ENCODE results near the gene ZC3HAV1.
"Not testable (repeated sequence)": the region's sequence is repeated elsewhere in the genome, so short reads cannot be mapped to it uniquely, and the experiment has no call there.

ZC3HAV1 gene

GRCh38 chr7:139099172-139099947 is 10.2 kb downstream of the ZC3HAV1 start:
- Histone ChIP-seq H3K27ac (peak overlapping the region; percentile 36), H3K4me3 (ENCODE audit: low read depth in 1 of 2, low read length in 1 of 2) (no peak overlapping the region), H3K36me3 (peaks cover 15% of the 10 kb centered on the region), H3K9me3 (no peaks in the 10 kb centered on the region), H3K27me3 (no peaks in the 10 kb centered on the region), H3K4me1 (ENCODE audit: control insufficient read depth in 1 of 2, insufficient read depth in 1 of 2, low read depth in 1 of 2, low read length in 1 of 2) (peaks cover 32 to 36% of the 10 kb centered on the region in 2 experiments)
- TF ChIP-seq CTCF (IDR thresholded peaks at IDR 0.05): no peak

- Histone ChIP-seq H3K4me1 (ENCODE audit: control insufficient read depth in 1 of 2, insufficient read depth in 1 of 2, low read depth in 1 of 2, low read length in 1 of 2) (peaks cover 16 to 19% of the 10 kb centered on the region in 2 experiments), H3K9me3 (no peaks in the 10 kb centered on the region), H3K27me3 (no peaks in the 10 kb centered on the region), H3K36me3 (peaks cover 22% of the 10 kb centered on the region), H3K4me3 (ENCODE audit: low read depth in 1 of 2, low read length in 1 of 2) (peak overlapping the region; percentile 2 to 34), H3K27ac (peak overlapping the region; percentile 81)
- TF ChIP-seq CTCF (IDR thresholded peaks at IDR 0.05): no peak
These were observed 14.3 kb downstream of the ZC3HAV1 start for GRCh38 chr7:139095194-139095659.

GRCh38 chr7:139094596-139094995 is 14.9 kb downstream of the ZC3HAV1 start:
- Histone ChIP-seq H3K9me3 (no peaks in the 10 kb centered on the region), H3K4me1 (ENCODE audit: control insufficient read depth in 1 of 2, insufficient read depth in 1 of 2, low read depth in 1 of 2, low read length in 1 of 2) (peaks cover 16 to 19% of the 10 kb centered on the region in 2 experiments), H3K4me3 (ENCODE audit: low read depth in 1 of 2, low read length in 1 of 2) (peak overlapping the region; percentile 2 to 34), H3K27me3 (no peaks in the 10 kb centered on the region), H3K27ac (peak overlapping the region; percentile 81), H3K36me3 (peaks cover 22% of the 10 kb centered on the region)
- TF ChIP-seq CTCF (IDR thresholded peaks at IDR 0.05): no peak

GRCh38 chr7:139094030-139094429 is 15.5 kb downstream of the ZC3HAV1 start:
- Histone ChIP-seq H3K27ac (peak overlapping the region; percentile 81), H3K9me3 (no peaks in the 10 kb centered on the region), H3K4me1 (ENCODE audit: control insufficient read depth in 1 of 2, insufficient read depth in 1 of 2, low read depth in 1 of 2, low read length in 1 of 2) (peaks cover 16 to 19% of the 10 kb centered on the region in 2 experiments), H3K36me3 (peaks cover 28% of the 10 kb centered on the region), H3K4me3 (ENCODE audit: low read depth in 1 of 2, low read length in 1 of 2) (no peak overlapping the region), H3K27me3 (no peaks in the 10 kb centered on the region)
- no peak for TF ChIP-seq CTCF (IDR thresholded peaks at IDR 0.05)

- H3K27ac ChIP-seq; H3K4me3 ChIP-seq (ENCODE audit: low read depth in 1 of 2, low read length in 1 of 2); H3K27me3 ChIP-seq; H3K9me3 ChIP-seq: not testable (repeated sequence)
- Histone ChIP-seq H3K36me3 (peaks cover 28% of the 10 kb centered on the region), H3K4me1 (ENCODE audit: control insufficient read depth in 1 of 2, insufficient read depth in 1 of 2, low read depth in 1 of 2, low read length in 1 of 2) (peaks cover 16 to 19% of the 10 kb centered on the region in 2 experiments)
These were observed 16.0 kb downstream of the ZC3HAV1 start for GRCh38 chr7:139093512-139093911.

- no peak for TF ChIP-seq CTCF (IDR thresholded peaks at IDR 0.05)
- no peaks in the 10 kb centered on the region for H3K9me3 ChIP-seq
- H3K27me3 ChIP-seq: no peaks in the 10 kb centered on the region
- H3K27ac ChIP-seq: peak overlapping the region; percentile 43
- H3K4me3 ChIP-seq (ENCODE audit: low read depth in 1 of 2, low read length in 1 of 2): no peak overlapping the region
- H3K36me3 ChIP-seq: peaks cover 28% of the 10 kb centered on the region
- H3K4me1 ChIP-seq (ENCODE audit: control insufficient read depth in 1 of 2, insufficient read depth in 1 of 2, low read depth in 1 of 2, low read length in 1 of 2): peaks cover 16 to 19% of the 10 kb centered on the region in 2 experiments
These were observed 17.3 kb downstream of the ZC3HAV1 start for GRCh38 chr7:139092090-139092796.
